BLaER1 treated with 17β-estradiol and CSF1 and Interleukin-3, amounts not matched to agents 10 nM and 100 nM (cell line): ENCODE data around the gene NR2C1.
"Not testable (repeated sequence)": the region's sequence is repeated elsewhere in the genome, so short reads cannot be mapped to it uniquely, and the experiment has no call there.

Source experiments
- H3K27ac ChIP-seq, 11 experiments: shearing (Covaris generic); formaldehyde crosslinking; 2 replicates each; pipeline ENCODE4 v1.8.1; 2022
- H3K27me3 ChIP-seq, 11 experiments: shearing (Covaris generic); formaldehyde crosslinking; 2 replicates each; pipeline ENCODE4 v1.8.1; 2022
- H3K36me3 ChIP-seq, 11 experiments: shearing (Covaris generic); formaldehyde crosslinking; 2 replicates each; pipeline ENCODE4 v1.8.1; 2022
- H3K4me1 ChIP-seq, 10 experiments: shearing (Covaris generic); formaldehyde crosslinking; 2 replicates each; pipeline ENCODE4 v1.8.1; 2022
- H3K4me2 ChIP-seq, 11 experiments: shearing (Covaris generic); formaldehyde crosslinking; 2 replicates each; pipeline ENCODE4 v1.8.1; 2022
- H3K4me3 ChIP-seq, 10 experiments: shearing (Covaris generic); formaldehyde crosslinking; 2 replicates each; pipeline ENCODE4 v1.8.1; 2022
- H3K9ac ChIP-seq, 11 experiments: shearing (Covaris generic); formaldehyde crosslinking; 2 replicates each; pipeline ENCODE4 v1.8.1; 2022
- H3K9me3 ChIP-seq, 11 experiments: shearing (Covaris generic); formaldehyde crosslinking; replicated peaks in 1 of 11; 2 replicates each; pipeline ENCODE4 v1.8.1; 2022
- H4K20me1 ChIP-seq, 11 experiments: shearing (Covaris generic); formaldehyde crosslinking; 2 replicates each; pipeline ENCODE4 v1.8.1; 2022
- Cebpa-rat ChIP-seq, 11 experiments: shearing (Covaris generic); IDR thresholded peaks; 2 replicates each; pipeline ENCODE4 v1.8.1; 2022

The NR2C1 gene

GRCh38 chr12:95096378-95096777 is 23.0 kb upstream of the NR2C1 start:
- no peak for TF ChIP-seq Cebpa-rat (IDR thresholded peaks at IDR 0.05)
- no peaks in the 10 kb centered on the region for H3K9me3 ChIP-seq
- H3K9ac ChIP-seq = peak overlapping the region in 5 of 11 experiments; percentile 21 to 65 (median 41); a peak in 5 of 22 replicates
- H3K4me3 ChIP-seq = no peak overlapping the region
- H4K20me1 ChIP-seq = no peaks in the 10 kb centered on the region
- peak overlapping the region; percentile 25 to 88 (median 61); a peak in 18 of 22 replicates for H3K4me2 ChIP-seq
- peak overlapping the region; percentile 28 to 80 (median 64); a peak in 21 of 22 replicates for H3K27ac ChIP-seq
- H3K36me3 ChIP-seq = peaks cover 0 to 49% (median 11%) of the 10 kb centered on the region in 11 experiments; a peak in 8 of 22 replicates
- no peaks in the 10 kb centered on the region for H3K27me3 ChIP-seq
- peaks cover 8 to 51% (median 30%) of the 10 kb centered on the region in 10 experiments; a peak in 17 of 20 replicates for H3K4me1 ChIP-seq

- peaks cover 8 to 51% (median 30%) of the 10 kb centered on the region in 10 experiments; a peak in 17 of 20 replicates for H3K4me1 ChIP-seq
- H3K36me3 ChIP-seq = peaks cover 0 to 53% (median 11%) of the 10 kb centered on the region in 11 experiments; a peak in 10 of 22 replicates
- H3K4me2 ChIP-seq = peak overlapping the region; percentile 25 to 88 (median 61); a peak in 21 of 22 replicates
- H3K27ac ChIP-seq = peak overlapping the region; percentile 28 to 80 (median 64); a peak in 21 of 22 replicates
- not testable (repeated sequence) for H3K4me3 ChIP-seq, H3K9me3 ChIP-seq, H4K20me1 ChIP-seq, H3K27me3 ChIP-seq
- H3K9ac ChIP-seq = peak overlapping the region in 6 of 11 experiments; percentile 21 to 65 (median 49); a peak in 5 of 22 replicates
Observed at GRCh38 chr12:95095866-95096265, 22.4 kb upstream of the NR2C1 start.

DNA sequence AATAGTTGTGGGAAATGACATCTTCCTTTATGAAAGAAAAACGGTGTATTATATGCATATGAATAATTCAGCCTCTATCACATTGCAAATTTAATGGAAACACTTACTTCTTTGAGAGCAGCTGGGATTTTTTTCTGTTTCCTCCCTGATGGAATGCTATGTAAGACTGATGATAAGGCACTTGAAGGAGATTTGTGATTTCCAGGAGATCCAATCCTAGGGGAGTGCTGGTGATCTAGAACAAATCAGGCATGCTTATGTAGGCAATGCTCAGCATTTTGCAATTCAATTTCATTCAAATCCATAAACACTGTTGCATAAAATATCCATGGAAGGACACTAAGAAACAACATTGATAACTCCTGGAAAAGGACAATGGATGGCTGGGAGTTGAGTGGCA is 16.0 kb upstream of the NR2C1 start:
- peaks cover 0 to 44% (median 14%) of the 10 kb centered on the region in 10 experiments; a peak in 15 of 20 replicates for H3K4me1 ChIP-seq
- peak overlapping the region in 4 of 11 experiments; percentile 55 to 93 (median 74); a peak in 6 of 22 replicates for H3K4me2 ChIP-seq
- no peak overlapping the region for H3K4me3 ChIP-seq
- no peak for TF ChIP-seq Cebpa-rat (IDR thresholded peaks at IDR 0.05)
- peaks cover 0 to 56% (median 11%) of the 10 kb centered on the region in 11 experiments; a peak in 10 of 22 replicates for H3K36me3 ChIP-seq
- no peaks in the 10 kb centered on the region for H3K27me3 ChIP-seq
- peak overlapping the region in 2 of 11 experiments; percentile 69 to 73; a peak in 4 of 22 replicates for H3K27ac ChIP-seq
- H3K9me3 ChIP-seq = no peaks in the 10 kb centered on the region
- no peak overlapping the region for H3K9ac ChIP-seq
- no peaks in the 10 kb centered on the region for H4K20me1 ChIP-seq

DNA sequence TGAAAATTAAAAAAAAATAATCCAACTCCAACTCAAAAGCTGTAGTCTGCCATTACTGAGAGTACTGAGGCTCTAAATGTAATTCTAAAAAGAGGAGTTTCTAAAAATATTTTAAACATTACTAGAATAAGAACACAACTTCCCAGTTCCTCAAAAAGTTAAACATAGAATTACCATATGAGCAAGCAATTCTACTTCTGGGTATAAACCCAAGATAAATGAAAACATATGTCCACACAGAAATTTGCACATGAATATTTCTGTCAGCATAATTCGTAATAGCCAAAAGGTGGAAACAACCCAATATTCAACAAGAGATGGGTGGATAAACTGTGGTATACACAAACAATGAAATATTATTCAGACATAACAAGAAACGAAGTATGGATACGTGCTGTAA is 15.0 kb upstream of the NR2C1 start:
- no peaks in the 10 kb centered on the region for H3K27me3 ChIP-seq
- no peaks in the 10 kb centered on the region for H4K20me1 ChIP-seq
- H3K9me3 ChIP-seq = no peaks in the 10 kb centered on the region
- no peak overlapping the region; a peak in 1 of 20 replicates for H3K4me3 ChIP-seq
- no peak for TF ChIP-seq Cebpa-rat (IDR thresholded peaks at IDR 0.05)
- peak overlapping the region in 9 of 11 experiments; percentile 10 to 93 (median 51); a peak in 15 of 22 replicates for H3K4me2 ChIP-seq
- peaks cover 0 to 62% (median 13%) of the 10 kb centered on the region in 11 experiments; a peak in 10 of 22 replicates for H3K36me3 ChIP-seq
- peaks cover 0 to 33% (median 12%) of the 10 kb centered on the region in 10 experiments; a peak in 15 of 20 replicates for H3K4me1 ChIP-seq
- peak overlapping the region in 1 of 11 experiments; percentile 4; a peak in 1 of 22 replicates for H3K9ac ChIP-seq
- H3K27ac ChIP-seq = peak overlapping the region in 5 of 11 experiments; percentile 4 to 73 (median 54); a peak in 9 of 22 replicates

- Histone ChIP-seq H3K4me2 (no peak overlapping the region), H3K4me3 (no peak overlapping the region), H3K9me3 (no peaks in the 10 kb centered on the region), H3K27me3 (no peaks in the 10 kb centered on the region), H3K27ac (no peak overlapping the region), H3K9ac (no peak overlapping the region), H3K36me3 (peaks cover 0 to 46% (median 0%) of the 10 kb centered on the region in 11 experiments; a peak in 6 of 22 replicates), H4K20me1 (no peaks in the 10 kb centered on the region), H3K4me1 (peaks cover 0 to 33% (median 12%) of the 10 kb centered on the region in 10 experiments; a peak in 15 of 20 replicates)
- TF ChIP-seq Cebpa-rat (IDR thresholded peaks at IDR 0.05) = no peak
Observed at GRCh38 chr12:95085612-95086011, 12.2 kb upstream of the NR2C1 start.

DNA sequence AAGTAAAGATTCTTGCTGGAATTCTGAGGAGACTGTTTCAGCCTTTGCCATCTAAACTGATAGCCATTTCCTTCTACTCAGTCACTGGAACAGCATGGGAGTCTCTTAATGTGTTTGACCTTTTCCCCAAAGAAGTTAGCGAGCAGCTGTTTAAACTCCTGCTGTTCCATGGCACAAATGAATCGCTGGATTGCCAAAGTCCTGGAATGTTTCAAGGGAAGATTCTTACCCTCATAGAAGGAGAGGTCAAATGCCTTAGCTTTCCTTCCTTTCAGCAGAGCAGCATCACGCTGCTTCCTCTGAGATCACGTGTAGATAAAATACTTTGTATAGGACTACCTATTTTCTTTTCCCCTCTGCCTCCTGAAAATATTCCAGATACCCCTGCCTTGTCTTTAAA is 10.5 kb upstream of the NR2C1 start:
- no peak overlapping the region for H3K4me3 ChIP-seq
- peaks cover 0 to 20% (median 11%) of the 10 kb centered on the region in 10 experiments; a peak in 15 of 20 replicates for H3K4me1 ChIP-seq
- no peaks in the 10 kb centered on the region for H3K27me3 ChIP-seq
- H3K27ac ChIP-seq = no peak overlapping the region
- no peak overlapping the region for H3K9ac ChIP-seq
- TF ChIP-seq Cebpa-rat (IDR thresholded peaks at IDR 0.05) = no peak
- H3K36me3 ChIP-seq = peaks cover 0 to 31% (median 0%) of the 10 kb centered on the region in 11 experiments; a peak in 4 of 22 replicates
- H4K20me1 ChIP-seq = no peaks in the 10 kb centered on the region
- H3K9me3 ChIP-seq = no peaks in the 10 kb centered on the region
- no peak overlapping the region for H3K4me2 ChIP-seq

DNA sequence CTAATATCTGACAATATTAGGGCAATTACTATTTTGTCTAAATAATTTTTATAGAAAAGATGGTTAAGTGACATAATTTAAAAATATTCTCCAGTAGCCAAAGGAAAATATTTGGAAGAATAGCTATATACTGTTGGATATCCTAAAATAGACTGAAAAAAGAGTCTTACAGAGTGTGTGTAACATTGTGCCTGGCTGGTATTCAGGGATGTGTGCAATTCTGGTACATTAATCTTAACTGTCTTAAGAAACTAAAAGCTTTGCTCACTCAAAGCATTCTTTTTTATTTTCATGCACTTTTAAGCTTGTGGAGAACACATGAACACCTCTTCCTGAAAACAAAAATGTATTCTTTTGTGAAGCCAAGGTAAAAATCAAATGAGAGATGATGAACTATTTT is 10.1 kb upstream of the NR2C1 start:
- no peak overlapping the region for H3K27ac ChIP-seq
- no peak overlapping the region for H3K9ac ChIP-seq
- H3K4me2 ChIP-seq = no peak overlapping the region
- H3K4me1 ChIP-seq = peaks cover 0 to 15% (median 6%) of the 10 kb centered on the region in 10 experiments; a peak in 15 of 20 replicates
- no peaks in the 10 kb centered on the region for H3K27me3 ChIP-seq
- H3K4me3 ChIP-seq = no peak overlapping the region
- H3K36me3 ChIP-seq = peaks cover 0 to 31% (median 0%) of the 10 kb centered on the region in 11 experiments; a peak in 4 of 22 replicates
- no peaks in the 10 kb centered on the region for H3K9me3 ChIP-seq
- no peaks in the 10 kb centered on the region for H4K20me1 ChIP-seq
- no peak for TF ChIP-seq Cebpa-rat (IDR thresholded peaks at IDR 0.05)

DNA sequence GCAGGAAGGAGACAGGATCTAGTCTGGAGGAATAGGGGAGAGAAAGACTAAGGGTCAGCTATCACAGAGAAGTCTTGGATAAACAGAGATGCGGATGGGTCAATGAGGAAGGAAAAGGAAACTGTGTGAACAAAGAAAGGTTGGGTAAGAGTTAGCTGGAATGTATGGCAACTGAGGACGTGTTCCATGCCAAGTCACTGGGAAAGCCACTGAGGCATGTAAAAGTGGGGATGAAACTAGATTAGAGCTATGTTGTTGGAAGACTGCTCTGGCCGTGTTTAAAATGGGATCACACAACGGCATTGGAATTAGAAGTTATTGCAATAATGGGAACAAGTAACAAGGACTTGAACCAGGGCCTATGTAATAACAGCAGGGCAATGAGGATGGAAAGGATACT is 3.9 kb upstream of the NR2C1 start:
- no peak overlapping the region for H3K4me3 ChIP-seq

GRCh38 chr12:95074766-95075165 is 1.3 kb upstream of the NR2C1 start:
- peaks cover under 1 to 25% (median 10%) of the 10 kb centered on the region in 11 experiments; a peak in 15 of 22 replicates for H4K20me1 ChIP-seq
- H3K9ac ChIP-seq = no peak overlapping the region
- no peaks in the 10 kb centered on the region for H3K9me3 ChIP-seq
- H3K4me3 ChIP-seq = no peak overlapping the region
- H3K36me3 ChIP-seq = peaks cover 0 to 19% (median 7%) of the 10 kb centered on the region in 11 experiments; a peak in 11 of 22 replicates
- peaks cover 7 to 18% (median 9%) of the 10 kb centered on the region in 10 experiments; a peak in 17 of 20 replicates for H3K4me1 ChIP-seq
- no peak overlapping the region for H3K4me2 ChIP-seq
- no peaks in the 10 kb centered on the region for H3K27me3 ChIP-seq
- no peak overlapping the region for H3K27ac ChIP-seq
- TF ChIP-seq Cebpa-rat (IDR thresholded peaks at IDR 0.05) = no peak

More for the DNA sequence above, 3.9 kb upstream of the NR2C1 start:
- Histone ChIP-seq H3K36me3 (peaks cover 0 to 10% (median 0%) of the 10 kb centered on the region in 11 experiments; a peak in 3 of 22 replicates), H4K20me1 (peaks cover 0 to 1% (median 0%) of the 10 kb centered on the region in 11 experiments; a peak in 2 of 22 replicates), H3K27me3 (no peaks in the 10 kb centered on the region), H3K9me3 (no peaks in the 10 kb centered on the region), H3K4me1 (peaks cover 0 to 6% (median under 1%) of the 10 kb centered on the region in 10 experiments; a peak in 8 of 20 replicates), H3K27ac (no peak overlapping the region), H3K9ac (no peak overlapping the region), H3K4me2 (no peak overlapping the region)
- no peak for TF ChIP-seq Cebpa-rat (IDR thresholded peaks at IDR 0.05)
